GM12875 (cell line): Measurements from ENCODE around the gene DUSP10.

Experiments
- H3K4me3 ChIP-seq: one replicate; pipeline ENCODE4 v1.5.1; 2011; ENCODE audit warnings: low read depth, low read length, control low read depth
- CTCF ChIP-seq: IDR thresholded peaks from 2 replicates; pipeline ENCODE4 v1.5.1; 2011; ENCODE audit warnings: low read depth, mild to moderate bottlenecking, control low read depth, inconsistent platforms, low read length, moderate library complexity, borderline replicate concordance; ENCODE audit not compliant: insufficient read depth

DUSP10 gene

DNA sequence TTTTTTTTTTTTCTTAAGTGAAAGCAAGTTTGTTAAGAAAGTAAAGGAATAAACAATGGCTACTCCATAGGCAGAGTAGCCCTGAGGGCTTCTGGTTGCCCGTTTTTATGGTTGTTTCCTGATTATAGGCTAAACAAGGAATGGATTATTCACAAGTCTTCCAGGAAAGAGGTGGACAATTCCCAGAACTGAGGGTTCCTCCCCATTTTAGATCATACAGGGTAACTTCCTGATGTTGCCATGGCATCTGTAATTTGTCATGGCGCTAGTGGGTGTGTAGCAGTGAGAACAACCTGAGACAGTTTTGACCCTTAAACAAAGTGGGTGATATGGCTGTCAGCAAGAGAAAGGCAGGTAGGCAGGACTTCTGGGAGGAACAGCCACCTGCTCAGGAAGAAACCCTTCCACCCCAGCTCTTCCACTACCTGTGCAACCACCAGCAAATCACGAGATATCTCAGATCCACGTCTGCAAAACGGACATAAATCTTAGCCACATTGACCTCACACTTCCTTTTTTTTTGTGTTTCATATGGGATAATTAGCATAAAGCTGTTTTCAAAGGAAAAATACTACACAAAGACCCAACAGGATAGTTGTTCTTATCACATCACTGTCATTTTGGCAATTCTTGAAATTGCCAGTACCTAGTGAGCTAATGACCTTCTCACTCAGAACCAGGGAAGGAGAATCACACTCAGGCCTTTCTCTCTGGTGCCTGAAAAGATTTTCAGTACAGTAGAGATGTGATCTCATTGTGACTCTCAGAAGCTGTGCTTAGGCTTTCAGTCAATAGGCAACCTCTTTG lies 34.8 kb upstream of the DUSP10 start:
- H3K4me3 ChIP-seq = no peak overlapping the region
- TF ChIP-seq CTCF = no peak

- no peak for TF ChIP-seq CTCF
Measured at GRCh38 chr1:221775206-221775605, 33.3 kb upstream of the DUSP10 start.

GRCh38 chr1:221774054-221774842 lies 32.4 kb upstream of the DUSP10 start:
- no peak for TF ChIP-seq CTCF
- H3K4me3 ChIP-seq = no peak overlapping the region

More at GRCh38 chr1:221775206-221775605, 33.3 kb upstream of the DUSP10 start:
- no peak overlapping the region for H3K4me3 ChIP-seq

DNA sequence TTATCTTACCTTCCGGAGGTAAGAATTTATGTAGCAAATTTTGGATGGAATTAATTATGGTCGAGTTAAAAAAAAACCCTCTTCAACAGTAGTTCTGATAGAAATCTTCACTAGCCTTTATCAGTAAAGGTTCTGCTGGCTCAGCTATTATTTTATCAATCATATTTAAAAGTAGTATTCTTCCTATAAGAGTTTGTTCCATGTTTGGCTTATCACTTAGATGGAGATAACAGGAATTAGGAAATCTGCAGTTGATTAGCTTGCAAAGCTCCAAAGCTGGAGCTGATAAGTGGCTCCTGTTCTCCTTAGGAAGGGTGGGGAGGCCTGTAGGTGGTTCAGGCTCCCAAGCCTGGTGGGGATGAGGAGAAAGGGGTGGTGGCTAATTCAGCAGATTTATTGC lies 31.5 kb upstream of the DUSP10 start:
- TF ChIP-seq CTCF = no peak
- H3K4me3 ChIP-seq = no peak overlapping the region

- TF ChIP-seq CTCF = no peak
Measured at GRCh38 chr1:221772117-221772516, 30.2 kb upstream of the DUSP10 start.

GRCh38 chr1:221768444-221769066 lies 26.7 kb upstream of the DUSP10 start:
- no peak overlapping the region for H3K4me3 ChIP-seq
- no peak for TF ChIP-seq CTCF

More at GRCh38 chr1:221772117-221772516, 30.2 kb upstream of the DUSP10 start:
- H3K4me3 ChIP-seq = no peak overlapping the region
